NAMALWA (cell line): ENCODE measurements around the gene ETS1.
"Not testable (repeated sequence)": the region's sequence is repeated elsewhere in the genome, so short reads cannot be mapped to it uniquely, and the experiment has no call there.

Experiments used
- DNase-seq: peaks from one replicate; pipeline ENCODE4 v3.0.0-alpha.2; 2015; ENCODE audit warnings: low spot score

ETS1 gene

DNA sequence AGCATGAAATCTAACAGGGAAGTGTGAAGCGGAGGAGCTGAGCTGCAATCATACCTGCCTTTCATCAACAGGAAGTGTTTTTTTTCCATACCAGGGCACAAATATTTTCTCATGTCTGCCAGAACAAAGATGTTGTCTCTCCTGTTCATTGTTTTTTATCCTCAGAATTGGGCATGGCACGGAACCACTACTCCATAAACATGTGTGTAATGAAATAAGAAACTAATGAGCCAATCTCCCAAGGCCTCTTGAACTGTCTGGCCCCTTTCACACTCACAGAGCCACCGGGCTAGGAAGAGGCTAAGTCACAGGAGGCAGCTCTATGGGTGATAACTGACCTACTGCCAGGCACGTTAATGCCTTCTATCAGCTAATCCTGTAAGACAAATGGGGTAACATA lies 124.4 kb downstream of the ETS1 start:
- DNase-seq, result no peak

DNA sequence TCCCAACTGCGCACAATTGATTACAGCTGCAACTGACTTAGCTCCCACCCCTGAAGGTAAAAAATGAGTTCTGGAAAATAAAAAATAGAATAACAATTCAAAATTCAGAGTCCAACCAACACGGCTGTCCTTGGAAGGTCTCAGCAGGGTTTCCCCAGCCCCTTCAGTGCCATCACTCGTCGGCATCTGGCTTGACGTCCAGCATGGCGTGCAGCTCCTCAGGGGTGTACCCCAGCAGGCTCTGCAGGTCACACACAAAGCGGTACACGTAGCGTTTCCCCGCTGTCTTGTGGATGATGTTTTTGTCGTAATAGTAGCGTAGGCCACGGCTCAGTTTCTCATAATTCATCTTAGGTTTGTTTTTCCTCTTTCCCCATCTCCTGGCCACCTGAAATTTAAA lies 125.2 kb downstream of the ETS1 start:
- DNase-seq, result no peak

DNA sequence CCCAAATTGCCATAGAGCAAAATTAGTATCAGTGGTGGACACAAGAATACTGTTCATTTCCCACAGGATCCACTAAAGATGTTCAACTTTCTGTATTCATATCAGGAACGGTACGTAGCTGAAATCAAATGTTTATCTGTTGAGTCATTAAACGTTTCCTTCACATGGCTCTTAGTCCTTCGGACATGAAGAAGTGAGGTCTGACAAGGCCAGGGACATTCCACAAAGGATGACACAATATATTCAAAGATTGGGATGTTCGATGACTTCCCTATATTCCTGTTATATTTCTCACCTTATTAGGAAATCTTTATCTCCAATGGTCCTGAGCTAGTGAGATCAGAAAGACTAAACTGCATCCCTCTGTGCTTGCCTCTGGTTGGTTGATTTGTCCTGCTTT lies 129.0 kb downstream of the ETS1 start:
- no peak for DNase-seq

DNA sequence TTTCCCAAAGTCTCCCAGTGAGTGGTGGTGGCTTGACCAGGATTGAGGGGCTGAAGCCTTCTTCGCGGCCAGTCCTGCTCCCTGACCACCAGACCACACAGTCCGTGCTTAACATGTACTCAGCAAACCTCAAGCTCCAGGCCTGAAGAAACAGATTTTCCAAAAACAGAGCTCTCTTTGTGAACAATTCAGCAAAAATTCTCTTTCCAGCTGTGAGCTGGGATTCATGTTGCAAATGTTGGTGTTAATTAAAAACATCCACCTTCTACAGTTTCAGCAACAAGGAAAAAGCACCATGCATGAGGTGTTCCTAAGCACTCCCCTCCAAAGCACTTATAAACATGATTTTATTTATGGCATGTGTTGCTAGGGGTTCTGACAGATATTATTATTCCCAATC lies 129.5 kb downstream of the ETS1 start:
- DNase-seq, result no peak

DNA sequence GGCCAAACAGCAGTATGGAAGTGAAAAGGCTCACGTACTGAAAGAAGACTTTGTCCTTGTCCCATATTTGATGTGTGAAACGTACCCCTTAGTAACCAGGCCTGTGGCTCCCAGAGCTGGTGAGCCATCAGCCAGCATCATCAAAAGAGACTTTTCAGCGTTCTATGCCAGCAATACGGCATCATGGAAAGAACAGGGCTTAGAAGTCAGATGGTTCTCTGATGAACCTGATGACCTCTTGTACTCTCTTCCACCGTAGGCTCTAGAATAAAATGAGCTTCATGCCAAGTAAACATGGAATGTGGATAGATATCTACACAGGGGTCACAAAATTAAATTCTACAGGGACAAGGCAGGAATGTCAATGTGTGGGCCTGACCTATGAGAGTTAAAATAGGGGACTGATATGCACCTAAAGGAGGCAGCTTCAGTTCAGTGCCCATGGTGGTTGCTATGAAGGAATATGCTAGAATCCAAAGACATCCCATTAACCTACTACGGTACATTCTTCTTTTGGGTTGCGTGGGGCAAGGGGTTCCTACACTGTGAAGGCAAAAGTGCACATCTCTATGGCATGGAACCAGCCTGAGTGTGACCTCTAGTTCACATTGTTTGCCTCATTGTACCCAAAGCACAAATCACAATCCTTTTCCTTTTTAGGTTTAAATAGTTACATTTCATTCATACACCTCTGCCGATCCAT lies 130.6 kb downstream of the ETS1 start:
- no peak for DNase-seq

DNA sequence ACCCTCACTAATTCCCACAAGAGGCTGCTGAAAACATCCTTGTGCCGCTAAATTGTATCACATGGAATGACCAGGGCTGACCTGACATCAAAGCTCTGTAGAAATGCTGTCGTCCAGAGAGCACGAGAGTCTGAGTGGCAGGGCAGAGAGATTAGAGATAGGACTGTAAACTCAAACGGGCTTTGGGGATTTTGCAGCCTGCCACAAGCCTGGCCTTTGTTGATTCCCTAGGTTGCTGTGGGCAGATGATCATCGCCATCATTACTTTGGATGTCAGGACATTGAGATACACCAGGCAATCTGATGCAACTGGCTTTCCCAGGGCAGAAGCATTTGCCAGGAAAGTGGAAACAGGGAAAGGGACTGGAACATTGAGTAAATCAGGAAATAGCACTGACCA lies 131.6 kb downstream of the ETS1 start:
- no peak for DNase-seq

DNA sequence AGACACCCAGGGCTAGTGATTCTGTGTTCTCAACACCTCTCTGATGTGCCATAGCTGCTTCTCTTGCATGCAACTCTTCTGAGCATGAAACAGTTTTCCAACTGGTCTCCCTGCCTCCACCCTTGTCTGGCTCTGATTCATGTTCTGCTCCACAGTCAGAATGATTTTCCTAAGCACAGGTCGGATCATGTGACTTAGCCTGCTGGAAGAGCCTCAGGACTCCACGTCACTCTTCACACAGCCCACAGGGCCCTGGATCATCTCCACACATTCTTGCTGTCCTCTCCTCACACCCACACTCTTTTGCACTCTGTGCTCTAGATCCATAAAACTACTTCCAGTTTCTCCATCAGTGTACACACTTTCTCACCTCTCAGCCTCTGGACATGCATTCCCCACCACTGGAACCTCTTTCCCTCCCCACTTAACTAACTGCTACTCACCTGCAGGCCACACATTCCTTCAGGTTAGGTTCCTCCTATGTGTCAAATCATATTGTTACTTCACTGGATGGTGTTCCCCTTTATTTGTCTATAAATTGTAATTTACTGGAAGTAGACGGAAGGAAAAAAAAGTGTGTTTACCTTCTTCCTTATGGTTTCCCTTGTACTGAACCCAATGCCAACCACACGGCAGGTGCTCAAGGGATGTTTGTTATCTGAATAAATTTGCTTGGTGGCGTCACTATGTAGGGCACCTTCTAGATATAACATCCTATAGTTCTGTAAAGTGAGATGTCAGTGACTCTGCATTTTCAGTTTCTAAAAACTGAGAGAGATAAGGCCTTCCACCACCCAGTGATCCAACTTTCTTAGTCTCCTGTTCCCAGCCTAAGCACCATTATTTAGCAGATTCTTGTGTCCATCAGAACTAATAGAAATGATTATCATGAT lies 133.7 kb downstream of the ETS1 start:
- no peak for DNase-seq

DNA sequence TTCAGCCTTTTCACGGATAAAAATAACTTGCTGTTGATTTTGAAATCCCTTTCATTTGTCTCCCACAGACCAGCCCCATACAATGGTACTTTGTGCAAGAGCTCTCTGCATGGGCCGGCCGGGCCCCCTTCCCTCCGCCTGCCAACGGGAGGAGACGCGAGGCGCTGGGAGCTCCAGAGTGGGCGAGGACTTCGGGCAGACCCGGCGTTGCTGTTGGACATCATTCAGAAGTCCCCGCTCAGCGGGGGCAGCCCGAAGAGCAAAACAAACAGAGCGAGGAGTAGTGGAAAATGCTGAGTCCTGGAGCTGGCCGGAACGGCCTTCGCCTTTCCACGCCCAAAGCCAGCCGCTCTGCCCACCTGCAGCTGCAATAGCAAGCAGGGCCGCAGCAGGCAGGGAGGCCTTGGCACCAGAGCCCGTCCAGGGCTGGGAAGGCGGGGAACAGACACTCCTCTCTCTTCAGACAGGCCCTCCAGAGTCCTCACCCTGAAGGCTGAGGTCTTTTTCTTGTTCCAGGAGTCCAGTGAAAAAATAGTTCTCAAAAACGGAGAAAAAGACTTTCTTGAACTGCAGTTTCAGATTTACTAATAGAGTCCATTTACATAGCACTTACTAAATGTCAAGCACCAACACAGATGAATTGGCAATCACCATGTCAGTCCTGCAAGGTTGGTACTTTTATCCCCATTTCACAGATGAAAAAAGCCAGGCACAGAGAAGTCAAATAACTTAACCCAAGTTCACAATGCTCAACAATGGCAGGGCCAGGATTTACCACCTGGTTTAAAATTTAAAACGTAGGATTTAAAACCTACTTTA lies 135.5 kb downstream of the ETS1 start:
- no peak for DNase-seq

DNA sequence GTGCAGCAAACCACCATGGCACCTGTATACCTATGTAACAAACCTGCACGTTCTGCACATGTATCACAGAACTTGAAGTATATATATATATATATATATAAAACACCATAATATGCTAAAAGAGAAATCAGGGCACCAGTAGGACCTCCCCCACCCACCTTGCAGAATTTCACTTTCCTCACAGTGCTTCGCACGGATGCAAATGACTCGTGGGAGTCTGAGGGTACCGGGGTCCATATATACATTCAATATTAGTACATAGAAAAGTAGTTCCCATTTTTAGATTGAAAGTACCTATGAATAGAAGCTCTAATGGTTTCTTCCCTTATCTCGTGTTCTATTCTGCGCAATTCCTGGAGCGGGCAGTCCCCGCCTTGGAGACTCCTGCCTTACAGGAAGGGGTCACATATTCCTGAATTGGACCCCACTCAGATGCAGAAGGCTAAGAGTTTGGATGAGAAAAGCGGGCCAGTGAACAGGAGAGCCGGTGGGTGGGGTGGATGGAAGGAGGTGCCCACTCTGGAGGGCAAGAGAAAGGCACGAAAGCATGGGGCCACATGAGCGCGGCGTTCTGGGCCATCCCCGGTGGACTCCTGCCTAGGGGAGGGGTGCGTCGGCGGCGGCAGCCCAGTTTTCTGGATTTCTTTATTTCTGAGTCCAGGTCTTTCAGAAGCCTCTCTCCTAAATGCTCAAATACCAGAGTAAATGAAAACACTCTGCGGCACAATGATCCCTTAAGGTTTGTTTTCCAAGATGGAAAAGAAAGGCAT lies 136.3 kb downstream of the ETS1 start:
- DNase-seq, result no peak

DNA sequence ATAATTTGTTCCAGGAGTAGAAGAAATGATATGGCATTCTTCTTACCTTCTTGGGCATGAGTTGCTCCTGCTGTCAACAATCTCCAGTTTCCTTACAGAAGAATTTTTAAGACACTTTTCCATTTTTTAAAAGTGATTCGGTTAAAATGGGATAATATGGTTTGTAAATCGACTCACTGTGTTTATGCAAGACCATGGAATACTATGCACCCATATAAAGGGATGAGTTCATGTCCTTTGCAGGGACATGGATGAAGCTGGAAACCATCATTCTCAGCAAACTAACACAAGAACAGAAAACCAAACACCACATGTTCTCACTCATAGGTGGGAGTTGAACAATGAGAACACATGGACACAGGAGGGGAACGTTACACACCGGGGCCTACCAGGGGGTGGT lies 136.9 kb downstream of the ETS1 start:
- not testable (repeated sequence) for DNase-seq

DNA sequence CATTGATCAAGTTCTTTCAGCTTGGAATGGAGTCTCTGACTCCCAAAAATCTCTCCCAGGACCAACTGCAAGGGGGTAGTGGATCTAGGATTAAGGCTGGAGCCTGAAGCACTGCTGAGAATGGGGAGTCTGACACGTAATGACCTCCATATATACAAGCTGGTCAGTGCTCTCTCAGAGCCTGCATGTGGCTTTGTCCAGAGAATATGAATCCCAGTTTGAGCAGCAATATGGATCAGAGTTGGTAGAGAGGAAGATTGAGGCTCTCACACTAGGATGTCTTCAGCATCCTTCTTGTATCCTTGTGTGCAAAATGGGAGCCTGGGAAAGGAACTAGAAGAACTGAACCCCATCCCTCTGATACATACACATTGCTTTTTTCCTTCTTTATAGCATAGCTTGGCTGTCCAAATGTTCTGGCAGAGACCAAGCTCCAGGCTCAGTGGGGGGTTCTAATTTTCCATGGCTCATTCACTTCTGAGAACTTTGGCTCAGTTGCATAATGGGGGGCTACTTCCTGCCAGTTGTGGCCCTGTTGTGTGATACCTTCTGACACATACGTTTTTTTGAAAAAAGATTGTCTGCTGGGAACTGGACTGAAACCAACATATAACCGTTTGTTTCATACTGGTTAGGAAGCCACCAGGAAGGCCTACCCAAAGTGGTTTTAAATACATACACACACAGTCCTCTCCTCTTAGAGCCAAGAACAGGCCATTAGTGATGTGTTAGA lies 138.2 kb downstream of the ETS1 start:
- no peak for DNase-seq

DNA sequence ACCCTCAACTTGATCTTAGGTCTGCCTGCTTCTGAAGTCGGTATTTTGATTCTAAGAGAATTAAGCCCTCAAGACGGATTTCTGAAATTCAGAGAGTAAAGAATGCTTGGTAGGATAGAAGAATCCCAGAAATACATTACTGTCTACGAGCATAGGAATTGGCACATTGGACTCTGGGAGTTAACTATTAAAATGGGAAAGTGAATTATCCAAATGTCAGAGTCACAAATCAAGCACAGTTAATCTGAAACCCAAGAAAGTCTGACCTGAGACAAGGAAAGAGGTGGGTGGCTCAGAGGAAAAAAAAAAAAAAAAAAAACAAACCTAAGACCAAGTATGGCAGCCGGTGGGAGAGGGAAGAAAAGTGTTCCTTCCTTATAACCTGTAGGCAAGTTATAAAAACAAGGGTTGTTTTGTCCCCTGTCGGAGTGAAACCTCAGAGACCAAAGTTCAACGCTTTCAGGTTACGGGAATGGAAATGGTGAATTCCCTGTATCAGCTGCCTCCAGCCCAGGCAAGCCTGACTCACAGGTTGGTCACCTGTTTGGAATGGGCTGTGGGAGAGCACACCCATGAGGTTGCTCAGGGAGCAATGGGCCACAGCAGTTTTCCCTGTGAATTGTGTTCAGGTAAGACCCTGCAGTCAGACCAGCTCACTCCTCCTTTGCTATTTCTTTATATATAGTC lies 139.0 kb downstream of the ETS1 start:
- DNase-seq, result no peak

DNA sequence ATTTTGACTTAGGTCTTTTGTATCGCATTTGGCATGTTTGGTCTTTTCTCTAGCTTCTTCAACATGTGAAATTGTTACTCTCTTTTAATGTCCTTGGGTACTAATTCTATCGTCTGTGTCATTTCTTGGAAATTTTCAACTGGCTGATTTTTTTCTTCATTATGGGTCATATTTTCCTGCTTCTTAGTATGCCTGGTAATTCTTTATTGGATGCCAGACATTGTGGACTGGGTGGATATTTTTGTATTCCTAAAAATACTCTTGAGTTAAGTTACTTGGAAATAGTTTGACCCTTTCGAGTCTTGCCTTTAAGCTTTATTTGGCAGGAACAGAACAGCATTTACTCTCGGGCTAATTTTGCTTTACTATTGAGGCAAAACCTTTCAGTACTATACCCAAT lies 140.1 kb downstream of the ETS1 start:
- DNase-seq, result no peak

DNA sequence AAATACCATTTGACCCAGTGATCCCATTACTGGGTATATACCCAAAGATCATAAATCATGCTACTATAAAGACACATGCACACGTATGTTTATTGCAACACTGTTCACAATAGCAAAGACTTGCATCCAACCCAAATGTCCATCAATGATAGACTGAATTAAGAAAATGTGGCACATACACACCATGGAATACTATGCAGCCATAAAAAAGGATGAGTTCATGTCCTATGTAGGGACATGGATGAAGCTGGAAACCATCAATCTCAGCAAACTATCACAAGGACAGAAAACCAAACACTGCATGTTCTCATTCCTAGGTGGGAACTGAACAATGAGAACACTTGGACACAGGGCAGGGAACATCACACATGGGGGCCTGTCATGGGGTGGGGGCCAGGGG lies 141.4 kb downstream of the ETS1 start:
- not testable (repeated sequence) for DNase-seq

DNA sequence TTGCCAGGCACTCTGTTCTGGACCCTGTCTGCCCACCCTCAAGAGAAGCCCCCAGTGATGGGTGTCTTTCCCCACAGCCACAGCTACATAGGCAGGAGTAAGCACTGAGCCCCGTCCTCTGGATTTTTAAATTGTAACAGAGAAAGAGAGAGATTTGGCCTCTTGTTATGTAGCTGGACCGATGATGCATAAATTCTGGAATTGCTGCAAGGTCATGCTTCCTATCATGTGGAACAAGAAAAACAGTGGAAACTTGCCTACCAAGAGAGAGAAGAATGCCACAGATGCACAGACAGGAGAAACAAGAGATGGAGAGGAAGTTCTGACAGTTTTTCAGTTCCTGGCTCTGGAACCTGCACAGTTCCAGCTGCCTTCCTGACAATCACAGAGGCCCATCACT lies 150.2 kb downstream of the ETS1 start:
- DNase-seq, result no peak

DNA sequence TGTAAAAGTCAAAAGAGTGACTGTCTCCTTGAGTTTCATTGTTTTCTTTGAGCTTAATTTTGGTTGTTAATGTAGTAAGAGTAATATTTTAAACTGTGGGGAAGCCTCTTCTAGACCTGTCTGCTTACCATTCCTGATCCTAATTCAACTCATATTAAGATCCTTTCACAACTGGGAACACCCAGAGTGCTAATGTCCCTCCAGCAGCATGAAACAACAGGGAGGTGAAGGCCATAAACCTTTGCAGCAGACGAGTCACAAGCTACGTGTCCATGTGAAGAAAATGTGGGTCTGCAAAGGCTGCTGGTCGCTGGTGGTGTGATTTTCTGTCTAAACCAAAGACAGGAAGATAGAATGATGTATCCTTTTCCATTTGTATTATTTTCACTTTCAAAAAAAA lies 152.5 kb downstream of the ETS1 start:
- no peak for DNase-seq

DNA sequence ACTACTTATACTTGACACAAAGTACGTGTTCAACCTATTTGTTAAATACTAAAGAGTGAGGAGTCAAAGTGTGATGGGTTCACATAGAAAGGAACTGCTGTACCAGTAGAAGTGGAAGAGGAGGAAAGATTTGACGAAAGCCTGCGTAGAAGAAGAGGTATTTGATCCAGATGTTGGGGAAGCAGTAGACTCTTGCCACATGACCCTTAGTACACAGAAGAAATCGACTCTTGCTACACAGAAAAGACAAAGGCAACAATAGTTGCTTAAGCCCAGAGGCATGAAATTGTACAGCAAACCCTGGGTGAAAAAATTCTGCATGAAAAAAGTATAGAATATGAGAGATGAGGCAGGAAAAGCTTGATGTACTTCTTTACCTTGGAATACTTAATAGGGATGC lies 152.9 kb downstream of the ETS1 start:
- no peak for DNase-seq

DNA sequence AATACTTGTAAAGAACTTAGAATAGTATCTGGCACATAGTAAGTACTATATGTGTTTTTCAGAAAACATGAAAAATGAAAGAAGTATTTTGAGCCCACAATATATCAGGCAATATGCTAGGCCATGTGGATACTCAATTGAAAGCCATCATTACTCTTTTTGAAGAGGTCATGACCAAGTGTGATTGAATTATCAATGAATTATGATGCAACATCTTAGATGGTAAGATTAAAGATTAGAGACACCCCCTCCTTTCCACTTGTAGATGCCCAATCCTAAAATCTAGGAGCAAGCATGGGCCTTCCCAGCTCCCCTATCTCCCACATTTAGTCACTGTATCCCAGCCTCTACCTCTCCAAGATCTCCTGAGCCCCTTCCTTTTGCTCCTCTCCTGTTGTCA lies 154.4 kb downstream of the ETS1 start:
- DNase-seq, result no peak

DNA sequence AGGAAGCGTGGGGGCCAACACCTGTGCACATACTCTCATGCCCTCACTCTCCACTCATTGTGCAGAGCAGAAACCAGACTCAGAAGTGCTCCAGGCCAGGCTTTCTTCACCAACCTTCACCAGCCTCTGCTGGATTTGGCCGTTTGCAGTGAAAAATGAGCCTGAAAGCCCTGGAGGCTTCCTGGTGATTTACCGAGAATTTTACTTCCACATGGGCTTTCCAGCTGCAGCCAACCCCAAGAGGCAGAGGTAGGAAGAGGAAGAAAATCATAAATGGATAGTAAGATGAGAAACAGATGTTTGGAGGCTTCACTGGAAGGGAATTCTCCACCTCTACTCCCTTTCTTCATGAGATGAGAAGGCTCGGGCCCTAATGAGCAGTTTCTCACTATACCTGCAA lies 155.4 kb downstream of the ETS1 start:
- DNase-seq, result no peak

DNA sequence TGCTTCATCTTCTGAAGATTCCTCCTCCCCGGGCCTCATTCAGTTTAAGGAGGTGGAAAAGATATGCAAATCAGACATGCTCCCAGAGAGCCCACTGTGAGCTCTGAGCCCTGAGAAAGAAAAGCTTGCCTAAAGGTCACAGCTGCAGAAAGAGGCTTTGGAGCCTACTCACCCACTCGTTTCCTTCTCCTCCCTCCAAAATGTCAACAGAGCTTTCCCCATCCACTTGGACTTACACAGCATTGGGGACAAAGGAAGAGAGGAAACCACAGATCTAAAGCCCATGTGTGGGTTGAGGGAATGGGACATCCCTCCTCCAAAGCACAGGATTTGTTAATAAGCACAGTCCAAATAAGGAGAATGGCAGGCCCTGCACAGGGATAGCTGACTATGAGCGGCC lies 158.4 kb downstream of the ETS1 start:
- DNase-seq, result no peak

DNA sequence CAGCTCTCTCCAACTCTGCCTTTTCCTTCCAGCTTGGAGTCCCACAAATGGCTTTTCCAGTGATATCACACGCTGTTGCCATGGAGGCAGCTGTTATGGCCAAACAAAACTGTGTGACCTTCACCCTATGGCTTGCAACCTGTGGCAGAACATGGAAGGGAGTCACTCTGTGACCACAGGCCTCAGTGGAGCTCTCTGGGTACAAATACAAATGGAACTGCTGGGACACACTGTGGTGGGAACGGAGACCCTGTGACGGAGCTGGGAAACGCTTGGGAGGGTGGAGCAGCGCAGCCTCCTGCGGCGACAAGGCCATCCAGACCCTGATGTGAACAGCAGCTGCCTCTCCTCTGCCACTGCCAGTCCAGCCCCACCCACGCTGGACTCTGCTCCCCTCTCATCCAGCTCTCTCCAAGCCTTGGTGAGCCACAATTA lies 162.5 kb downstream of the ETS1 start:
- DNase-seq, result no peak
